Rectal smooth muscle tissue (tissue), 1 donor: Measurements from ENCODE around the gene DEDD2.

Source experiments
- H3K27ac ChIP-seq: one replicate; pipeline ENCODE4 v1.7.0; 2013; ENCODE audit warnings: low read depth, low read length, inconsistent platforms
- H3K27me3 ChIP-seq: one replicate; pipeline ENCODE4 v1.7.0; 2013; ENCODE audit warnings: low read length; ENCODE audit not compliant: control insufficient read depth, insufficient read depth
- H3K36me3 ChIP-seq: one replicate; pipeline ENCODE4 v1.7.0; 2013; ENCODE audit warnings: low read length; ENCODE audit not compliant: control insufficient read depth, insufficient read depth
- H3K4me1 ChIP-seq: one replicate; pipeline ENCODE4 v1.7.0; 2013; ENCODE audit warnings: low read length; ENCODE audit not compliant: control insufficient read depth, insufficient read depth
- H3K4me3 ChIP-seq: one replicate; pipeline ENCODE4 v1.7.0; 2013; ENCODE audit warnings: low read length
- H3K9ac ChIP-seq: one replicate; pipeline ENCODE4 v1.7.0; 2013; ENCODE audit warnings: low read length

DEDD2 gene

GRCh38 chr19:42252365-42253244 is 35.1 kb upstream of the DEDD2 start:
- Histone ChIP-seq H3K4me1 (peaks cover 27% of the 10 kb centered on the region), H3K27me3 (no peaks in the 10 kb centered on the region), H3K36me3 (peaks cover 8% of the 10 kb centered on the region), H3K9ac (peak overlapping the region; percentile 13), H3K4me3 (peak overlapping the region; percentile 78), H3K27ac (peak overlapping the region; percentile 99)

DNA sequence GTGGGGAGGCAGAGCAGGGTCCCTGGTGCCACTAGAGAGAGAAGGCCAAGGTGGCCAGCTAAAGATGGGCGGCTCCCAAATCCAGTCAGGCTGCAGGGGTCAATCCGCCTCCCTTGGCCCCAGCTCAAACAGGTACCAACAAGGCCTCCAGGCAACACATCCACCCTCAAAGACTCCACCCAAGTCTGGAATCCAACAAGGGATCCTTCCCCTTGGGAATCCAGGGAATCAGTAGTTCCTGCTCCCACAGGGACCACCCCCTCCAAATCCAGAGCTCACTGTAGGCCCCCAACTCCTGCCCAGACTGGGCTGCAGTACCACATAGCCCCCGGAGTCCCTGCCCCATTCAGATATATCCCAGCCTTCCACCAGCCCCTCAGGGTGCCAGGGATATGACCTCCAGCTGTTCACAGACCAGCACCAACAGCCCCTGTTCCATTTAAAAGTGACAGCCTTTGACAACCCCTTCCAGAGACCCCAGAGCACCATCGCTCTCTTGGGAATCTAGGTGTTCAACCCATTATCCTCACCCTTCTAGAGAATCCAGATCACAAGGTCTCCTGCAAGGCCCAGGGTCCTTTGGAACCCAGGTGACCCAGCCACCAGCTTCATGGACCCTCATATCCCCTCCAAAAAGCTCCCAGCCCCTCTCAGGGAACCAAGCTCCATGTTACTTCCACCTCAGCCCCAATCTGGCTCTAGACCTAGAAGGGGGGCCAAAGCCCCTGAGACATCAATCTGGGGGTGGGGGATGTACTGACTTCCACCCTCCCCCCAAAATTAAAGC is 34.3 kb upstream of the DEDD2 start:
- Histone ChIP-seq H3K27ac (peak overlapping the region; percentile 99), H3K27me3 (no peaks in the 10 kb centered on the region), H3K4me3 (peak overlapping the region; percentile 41), H3K4me1 (peaks cover 27% of the 10 kb centered on the region), H3K9ac (no peak overlapping the region), H3K36me3 (peaks cover 8% of the 10 kb centered on the region)

GRCh38 chr19:42250666-42251531 is 33.4 kb upstream of the DEDD2 start:
- peak overlapping the region; percentile 38 for H3K27ac ChIP-seq
- H3K4me1 ChIP-seq: peaks cover 30% of the 10 kb centered on the region
- no peak overlapping the region for H3K9ac ChIP-seq

GRCh38 chr19:42250183-42250665 is 32.7 kb upstream of the DEDD2 start:
- Histone ChIP-seq H3K9ac (no peak overlapping the region), H3K4me1 (peaks cover 34% of the 10 kb centered on the region), H3K27ac (peak overlapping the region; percentile 38), H3K27me3 (no peaks in the 10 kb centered on the region), H3K36me3 (peaks cover 8% of the 10 kb centered on the region), H3K4me3 (peak overlapping the region; percentile 31)

More at GRCh38 chr19:42250666-42251531, 33.4 kb upstream of the DEDD2 start:
- Histone ChIP-seq H3K4me3 (peak overlapping the region; percentile 31), H3K27me3 (no peaks in the 10 kb centered on the region), H3K36me3 (peaks cover 8% of the 10 kb centered on the region)

DNA sequence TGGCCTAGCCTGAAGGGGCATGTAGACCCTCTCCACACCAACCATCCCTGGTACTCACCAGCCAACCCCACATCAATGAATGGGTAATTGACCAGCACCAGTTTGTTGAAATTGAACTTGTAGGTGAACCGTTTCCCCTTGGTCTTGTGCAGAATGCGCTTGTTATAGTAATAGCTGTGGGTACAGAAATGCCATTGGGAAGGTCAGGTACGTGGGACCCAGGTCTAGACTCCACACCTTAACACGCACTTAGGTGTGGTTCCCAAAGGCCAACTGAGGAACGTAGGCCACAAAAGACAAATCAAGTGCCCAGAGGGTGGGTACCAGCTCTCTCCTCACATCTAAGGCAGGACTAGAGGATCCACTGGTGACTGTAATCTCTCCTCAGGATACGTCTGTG is 32.3 kb upstream of the DEDD2 start:
- Histone ChIP-seq H3K4me3 (no peak overlapping the region), H3K9ac (no peak overlapping the region), H3K27me3 (no peaks in the 10 kb centered on the region), H3K36me3 (peaks cover 8% of the 10 kb centered on the region), H3K27ac (peak overlapping the region; percentile 38), H3K4me1 (peaks cover 34% of the 10 kb centered on the region)

DNA sequence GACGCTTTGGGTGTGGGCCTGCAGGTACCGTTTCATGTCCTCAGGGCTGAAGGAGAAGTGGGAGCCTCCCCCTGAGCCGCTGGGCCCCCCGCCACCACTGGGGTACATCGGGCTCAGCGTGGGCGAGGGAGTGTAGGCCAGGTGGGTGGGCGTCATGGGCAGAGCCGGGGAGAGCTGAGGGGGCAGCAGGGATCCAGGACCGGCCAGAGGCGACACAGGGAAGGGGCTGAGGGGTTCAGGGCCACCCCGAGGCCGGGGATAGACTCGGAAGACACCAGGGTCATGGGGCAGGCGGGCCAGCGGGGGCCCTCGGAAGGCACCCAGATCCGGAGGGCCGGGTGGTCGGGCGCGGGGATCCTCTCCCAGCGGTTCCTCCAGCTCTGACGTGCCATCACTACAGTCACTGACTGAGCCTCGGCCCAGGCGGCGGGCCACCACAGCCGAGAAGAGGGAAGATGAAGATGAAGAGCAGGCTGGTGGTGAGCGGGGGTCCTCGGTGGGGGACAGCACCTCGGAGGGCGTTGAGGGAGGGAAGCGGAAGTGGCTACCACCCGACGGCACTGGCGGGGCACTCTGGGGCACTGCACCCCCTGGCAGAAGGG is 31.8 kb upstream of the DEDD2 start:
- H3K27ac ChIP-seq: no peak overlapping the region

GRCh38 chr19:42248270-42249148 is 31.0 kb upstream of the DEDD2 start:
- Histone ChIP-seq H3K27me3 (no peaks in the 10 kb centered on the region), H3K4me1 (peaks cover 34% of the 10 kb centered on the region), H3K36me3 (peaks cover 8% of the 10 kb centered on the region), H3K27ac (no peak overlapping the region), H3K4me3 (no peak overlapping the region), H3K9ac (no peak overlapping the region)

More for the DNA sequence above, 31.8 kb upstream of the DEDD2 start:
- Histone ChIP-seq H3K27me3 (no peaks in the 10 kb centered on the region), H3K4me3 (no peak overlapping the region), H3K4me1 (peaks cover 34% of the 10 kb centered on the region), H3K9ac (no peak overlapping the region), H3K36me3 (peaks cover 8% of the 10 kb centered on the region)

DNA sequence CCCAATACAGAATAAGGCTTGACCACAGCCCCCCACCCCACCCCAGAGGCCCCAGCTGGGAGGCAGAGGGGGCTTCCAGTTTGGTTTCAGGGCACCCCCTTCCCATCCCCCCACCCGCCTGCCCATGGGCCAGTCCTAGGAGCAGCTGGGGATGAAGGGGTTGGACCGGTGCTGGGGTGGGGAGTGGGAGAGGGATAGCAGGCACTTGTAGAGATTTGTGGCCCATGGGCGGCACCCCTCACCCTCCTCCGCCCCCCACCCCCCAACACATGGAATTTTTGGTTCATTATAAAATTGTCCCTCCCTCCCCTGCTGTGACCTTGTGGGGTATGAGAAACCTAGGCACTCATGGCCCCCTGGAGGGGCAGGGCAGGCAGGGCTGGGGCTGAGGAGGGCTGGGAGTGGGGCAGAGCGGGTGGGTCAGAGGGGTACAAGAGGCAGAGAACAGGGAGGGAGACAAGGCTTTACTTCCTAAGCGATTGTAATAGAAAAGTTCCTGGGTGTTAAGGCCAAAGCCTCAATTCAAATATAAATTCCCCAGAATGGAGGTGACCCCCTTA is 30.2 kb upstream of the DEDD2 start:
- no peak overlapping the region for H3K4me3 ChIP-seq
- no peak overlapping the region for H3K9ac ChIP-seq
- H3K36me3 ChIP-seq: peaks cover 8% of the 10 kb centered on the region
- no peaks in the 10 kb centered on the region for H3K27me3 ChIP-seq
- H3K27ac ChIP-seq: no peak overlapping the region
- H3K4me1 ChIP-seq: peaks cover 31% of the 10 kb centered on the region

GRCh38 chr19:42246922-42247639 is 29.6 kb upstream of the DEDD2 start:
- no peak overlapping the region for H3K9ac ChIP-seq

DNA sequence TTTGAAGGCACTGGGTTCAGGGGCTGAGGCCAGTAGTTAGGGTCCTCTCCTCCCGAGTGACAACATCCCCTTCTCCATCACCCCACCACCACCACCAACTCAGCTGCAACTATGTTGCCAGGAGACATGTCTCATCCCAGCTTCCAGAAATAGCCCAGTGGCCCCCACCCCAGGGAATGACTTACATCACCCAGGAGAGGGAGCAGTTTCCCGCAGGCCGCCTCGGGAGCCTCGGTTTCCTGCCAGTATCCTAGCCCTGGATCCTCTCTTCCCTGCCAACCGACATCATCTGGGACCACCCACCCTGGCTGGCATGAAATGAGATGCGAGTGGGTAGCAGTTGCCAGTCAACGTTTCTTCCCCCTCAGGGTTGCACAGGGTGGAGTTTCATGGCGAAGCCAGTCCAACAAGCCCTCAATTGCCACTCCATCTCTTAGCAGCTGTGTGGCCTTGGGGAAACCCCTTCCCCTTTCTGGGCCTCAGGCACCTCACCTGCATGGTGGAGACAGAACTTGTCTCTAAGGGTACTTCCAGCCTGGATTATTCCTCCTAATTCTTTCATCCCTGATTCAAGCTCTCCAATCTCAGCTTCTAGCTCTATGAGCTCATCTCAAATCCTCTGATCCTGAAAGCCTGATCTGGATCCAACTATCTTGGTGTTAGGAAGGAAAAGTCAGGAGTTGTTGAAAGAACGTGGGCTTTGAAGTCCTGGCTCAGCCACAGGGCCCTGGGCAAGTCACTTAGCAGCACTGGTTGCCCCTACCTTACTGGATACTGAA is 28.9 kb upstream of the DEDD2 start:
- peak overlapping the region; percentile 75 for H3K27ac ChIP-seq
- H3K36me3 ChIP-seq: peaks cover 8% of the 10 kb centered on the region
- H3K9ac ChIP-seq: peak overlapping the region; percentile 17
- no peaks in the 10 kb centered on the region for H3K27me3 ChIP-seq
- H3K4me1 ChIP-seq: peaks cover 25% of the 10 kb centered on the region
- no peak overlapping the region for H3K4me3 ChIP-seq

More at GRCh38 chr19:42246922-42247639, 29.6 kb upstream of the DEDD2 start:
- H3K36me3 ChIP-seq: peaks cover 8% of the 10 kb centered on the region
- no peak overlapping the region for H3K4me3 ChIP-seq
- H3K27ac ChIP-seq: peak overlapping the region; percentile 75
- H3K27me3 ChIP-seq: no peaks in the 10 kb centered on the region
- peaks cover 29% of the 10 kb centered on the region for H3K4me1 ChIP-seq
